ENCODE results near the gene RPL14.
"Not testable (repeated sequence)": the region's sequence is repeated elsewhere in the genome, so short reads cannot be mapped to it uniquely, and the experiment has no call there.

The RPL14 gene
- total RNA-seq: 790 to 893 (median 814) reads per million in 4 donors

DNA sequence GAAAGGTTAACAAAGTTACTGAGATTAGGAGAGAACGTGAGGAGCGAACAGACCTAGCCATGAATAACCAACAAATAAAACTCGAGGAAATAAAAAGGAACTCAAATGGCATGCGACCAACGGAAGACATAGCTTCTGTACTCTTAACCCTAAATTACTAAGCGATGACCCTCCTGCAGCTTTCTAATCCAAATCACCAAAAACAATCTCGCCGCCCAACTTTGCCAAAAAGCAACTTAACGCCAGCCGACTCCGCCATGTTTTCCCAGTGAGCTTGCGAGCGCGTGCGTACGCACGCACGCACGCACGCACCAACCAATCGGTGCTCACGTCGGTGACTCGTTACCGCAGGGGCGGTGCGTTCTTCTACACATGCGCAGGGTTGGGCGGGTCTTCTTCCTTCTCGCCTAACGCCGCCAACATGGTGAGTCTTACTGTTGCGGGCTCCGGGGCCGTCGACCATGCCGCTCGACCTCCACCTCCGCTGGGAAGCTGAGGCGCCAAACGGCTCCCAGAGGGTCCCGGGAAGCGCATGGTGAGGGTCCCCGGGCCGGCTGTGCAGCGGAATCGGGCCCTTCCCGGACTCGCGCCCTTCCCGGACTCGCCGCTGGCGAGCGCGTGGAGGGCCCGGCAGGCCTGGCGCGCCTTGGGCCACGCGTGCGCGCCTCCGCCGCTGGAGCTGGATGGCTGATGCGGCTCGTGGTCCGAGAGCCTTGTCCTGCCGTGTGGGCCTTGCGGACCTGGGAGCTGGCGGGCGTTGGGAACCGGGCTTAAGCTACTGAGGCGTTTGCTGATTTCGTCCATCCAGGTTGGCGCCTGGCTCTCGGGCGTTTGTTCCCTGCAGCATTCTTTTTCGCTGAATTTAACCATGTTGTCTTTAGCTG, at the start of gene RPL14:
TSS of gene RPL14 (plus strand) at position 400 of the 884 bp plus-strand sequence. CDS start at position 533, 133 bp downstream.
- DNase-seq: peak; percentile 89 to 96 (median 91)

DNA sequence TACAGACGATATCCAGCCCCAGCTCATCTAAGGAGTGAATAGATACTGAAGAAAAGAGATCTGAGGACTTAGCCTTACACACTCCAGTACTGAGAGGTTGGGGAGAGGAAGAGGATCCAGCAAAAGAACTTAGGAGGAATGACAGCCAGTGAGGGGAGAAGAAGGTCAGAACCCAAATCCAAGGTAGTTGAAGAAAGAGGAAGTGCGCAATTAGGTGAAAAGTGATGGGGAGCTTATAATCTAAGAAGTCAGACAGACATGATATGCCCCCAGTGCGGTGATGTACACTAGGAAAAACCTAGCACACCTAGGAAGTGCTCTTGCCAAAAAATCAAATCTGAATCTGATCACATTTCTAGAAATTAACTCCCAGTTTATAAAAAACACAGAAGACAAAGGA, 49.5 kb upstream of the RPL14 start:
- DNase-seq: no peak

DNA sequence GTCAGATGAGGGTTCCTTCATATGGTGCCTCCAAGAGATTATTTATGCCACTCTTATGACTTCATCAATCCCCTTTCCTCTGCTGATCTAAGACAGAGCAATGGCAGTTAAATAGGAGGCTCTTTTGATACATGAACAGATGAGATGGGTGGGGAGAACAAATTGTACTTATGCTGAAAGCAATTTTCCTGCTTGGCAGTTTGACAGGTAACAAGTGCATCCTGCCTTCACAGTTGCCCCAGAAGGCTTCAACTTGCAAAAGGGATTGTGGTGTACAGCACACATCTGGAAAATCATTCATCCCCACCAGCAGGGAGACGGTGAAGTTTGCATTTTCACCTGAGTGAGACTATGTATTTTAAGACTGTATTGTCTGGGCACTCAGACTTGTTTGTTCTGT, 42.9 kb upstream of the RPL14 start:
- DNase-seq: no peak

DNA sequence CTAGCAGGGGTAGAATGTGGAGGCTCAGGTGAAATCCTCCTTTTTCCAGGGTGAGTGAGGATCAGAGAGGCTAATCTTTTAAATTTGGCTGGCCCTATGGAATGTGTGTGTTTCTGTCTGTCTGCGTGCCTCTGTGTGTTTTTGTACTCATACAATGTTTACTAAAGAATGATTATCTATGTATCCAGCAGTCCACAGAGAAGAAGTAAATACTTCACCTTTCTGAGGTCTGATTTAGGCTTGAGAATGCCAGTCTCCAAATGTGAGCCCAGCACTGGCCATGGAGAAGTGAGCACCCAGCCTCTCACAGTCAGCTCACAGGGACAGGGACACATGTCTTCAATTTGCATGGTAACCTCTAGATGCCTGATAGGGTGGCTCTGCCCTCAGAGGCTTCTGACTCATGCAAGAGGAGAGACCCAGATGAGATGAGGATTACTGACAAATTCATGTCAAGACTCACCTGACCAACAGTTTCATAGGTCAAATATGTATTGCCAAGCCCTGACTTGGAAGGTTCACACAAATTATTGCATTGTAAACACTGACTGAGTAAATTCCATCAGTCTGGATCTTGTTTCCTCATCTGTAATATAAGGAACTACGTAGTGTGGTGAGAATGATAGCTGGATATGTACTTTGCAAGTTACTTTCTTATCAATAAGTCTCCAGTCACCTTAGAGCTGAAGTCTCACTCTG, 39.1 kb upstream of the RPL14 start:
- DNase-seq: no peak

DNA sequence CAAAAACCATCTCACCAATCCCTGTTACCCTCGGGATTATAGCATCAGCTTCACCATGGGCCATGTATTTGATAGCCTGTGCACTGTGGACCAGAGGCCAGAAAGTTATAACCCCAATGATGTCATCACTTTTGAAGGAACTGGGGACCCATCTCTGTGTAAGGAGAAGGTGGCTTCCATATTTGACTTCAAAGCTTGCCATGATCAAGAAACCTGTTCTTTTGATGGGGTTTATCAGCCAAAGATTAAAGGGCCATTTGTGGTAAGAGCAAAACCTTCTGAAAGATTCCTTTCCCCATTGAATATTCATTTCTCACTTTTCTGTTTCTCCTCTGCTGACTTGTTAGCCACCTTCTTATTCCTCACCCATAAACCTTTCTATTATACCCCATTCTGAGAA, 34.3 kb upstream of the RPL14 start:
- no peak for DNase-seq

DNA sequence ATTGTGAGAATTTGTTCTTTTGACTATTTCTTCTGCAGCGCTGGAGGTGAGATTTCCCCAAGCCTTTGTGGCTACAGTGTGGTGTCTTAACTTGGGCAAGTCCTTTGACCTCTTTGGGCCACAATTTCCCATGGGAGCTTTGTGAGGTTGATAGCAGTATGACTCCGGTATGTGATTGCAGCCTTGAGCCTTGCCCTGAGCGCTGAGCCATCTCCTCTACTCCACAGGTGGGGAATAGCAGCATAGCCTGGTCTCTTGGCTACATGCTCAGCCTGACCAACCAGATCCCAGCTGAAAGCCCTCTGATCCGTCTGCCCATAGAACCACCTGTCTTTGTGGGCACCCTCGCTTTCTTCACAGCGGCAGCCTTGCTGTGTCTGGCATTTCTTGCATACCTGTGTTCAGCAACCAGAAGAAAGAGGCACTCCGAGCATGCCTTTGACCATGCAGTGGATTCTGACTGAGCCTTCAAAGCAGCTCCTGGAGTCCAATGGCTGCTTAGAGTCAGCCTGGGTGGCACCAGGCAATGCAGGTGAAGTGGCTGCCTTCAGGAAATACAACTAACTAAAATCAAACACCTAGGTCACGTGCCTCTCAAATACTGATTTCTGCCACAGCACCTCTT, 30.0 kb upstream of the RPL14 start:
- no peak for DNase-seq

DNA sequence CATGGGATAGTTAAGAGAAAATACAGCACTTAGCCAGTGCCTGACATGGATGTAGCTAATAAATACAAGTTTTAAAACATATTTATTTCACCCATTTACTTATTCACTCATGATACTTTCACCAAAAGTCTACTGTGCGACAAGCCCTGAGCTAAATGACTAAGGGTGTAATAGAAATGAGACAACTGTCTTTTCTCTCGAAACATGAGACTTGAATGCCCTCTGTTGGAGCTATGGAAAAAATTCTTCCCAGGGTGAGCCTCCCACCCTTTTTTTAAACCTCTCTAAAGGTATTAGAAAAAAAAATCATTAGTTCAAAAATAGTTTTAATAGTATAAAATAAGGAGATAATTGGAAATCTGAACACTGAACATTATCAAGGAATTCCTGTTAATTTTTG, 24.3 kb upstream of the RPL14 start:
- no peak for DNase-seq

DNA sequence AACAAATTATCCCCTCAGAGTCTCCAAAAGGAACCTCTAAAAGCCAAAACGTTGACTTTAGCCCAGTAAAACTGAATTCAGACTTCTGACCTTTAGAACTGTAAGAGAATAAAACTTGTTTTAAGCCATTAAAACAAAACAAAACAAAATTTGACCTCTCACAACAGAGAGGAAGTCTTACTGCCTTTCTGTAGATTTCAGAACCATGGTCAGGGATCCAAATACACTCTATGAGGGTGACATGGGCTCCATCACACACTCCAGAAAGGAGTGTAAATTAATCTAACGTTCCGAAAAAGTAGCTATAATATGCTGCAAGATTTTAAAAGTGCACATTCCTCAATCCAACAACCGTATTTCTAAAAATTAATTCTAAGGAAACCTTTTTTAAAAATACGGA, 19.2 kb upstream of the RPL14 start:
- no peak for DNase-seq

DNA sequence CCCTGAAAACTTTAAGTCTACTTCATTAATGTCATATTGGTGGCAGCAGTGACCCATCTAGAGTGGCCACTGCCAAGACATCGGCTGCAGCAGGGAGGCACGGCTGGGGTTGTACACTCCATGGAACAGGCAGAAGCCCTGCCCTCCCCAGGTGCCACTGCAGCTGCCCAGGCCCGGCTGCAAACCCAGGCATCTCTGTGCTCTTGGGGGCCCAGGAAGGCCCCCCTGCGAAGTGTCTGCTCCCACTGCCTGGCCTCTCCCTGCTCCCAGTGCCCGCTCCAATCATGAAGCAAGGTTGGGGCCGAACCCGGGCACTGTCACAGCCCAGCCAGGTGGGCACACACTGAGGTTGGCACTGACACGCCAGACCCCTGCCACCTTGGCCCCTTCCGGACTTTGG, 12.1 kb upstream of the RPL14 start:
- no peak for DNase-seq

DNA sequence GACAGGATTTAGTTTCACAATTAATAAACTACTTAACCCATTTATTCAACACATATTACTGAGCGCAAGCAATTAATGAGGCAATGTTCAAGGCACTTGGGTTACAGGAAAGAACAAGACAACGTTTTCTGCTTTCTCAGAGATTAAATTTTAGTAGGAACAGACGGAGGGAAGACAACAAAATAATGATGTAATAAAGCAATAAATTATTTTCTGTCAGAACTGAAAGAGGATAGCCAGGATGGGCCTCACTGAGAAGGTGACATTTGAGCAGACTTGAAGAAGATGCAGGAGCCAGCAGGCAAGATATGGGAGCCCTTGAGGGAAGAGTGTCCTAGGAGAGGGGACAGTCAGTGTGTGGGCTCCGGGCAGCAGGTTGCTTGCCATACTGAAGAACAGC, 11.3 kb upstream of the RPL14 start:
- no peak for DNase-seq

DNA sequence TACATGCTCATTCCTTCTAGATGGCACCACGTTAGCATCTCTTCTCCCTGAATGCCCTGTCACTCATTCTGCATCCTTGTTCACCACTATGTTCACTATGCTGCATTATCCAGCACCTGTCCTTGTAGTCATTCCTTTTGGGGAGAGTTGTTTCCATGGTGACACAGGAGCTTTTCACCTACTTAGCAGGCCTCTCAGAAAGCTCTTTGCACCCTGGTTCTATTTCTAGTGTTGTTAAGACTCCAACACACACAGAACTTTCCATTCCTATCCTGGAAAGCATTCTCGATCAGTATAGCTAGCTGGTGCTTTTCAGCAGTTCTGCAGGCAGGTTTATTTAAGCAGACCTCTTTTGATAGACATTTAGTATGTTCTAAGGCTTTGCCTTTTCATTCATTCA, 6.7 kb upstream of the RPL14 start:
- no peak for DNase-seq

DNA sequence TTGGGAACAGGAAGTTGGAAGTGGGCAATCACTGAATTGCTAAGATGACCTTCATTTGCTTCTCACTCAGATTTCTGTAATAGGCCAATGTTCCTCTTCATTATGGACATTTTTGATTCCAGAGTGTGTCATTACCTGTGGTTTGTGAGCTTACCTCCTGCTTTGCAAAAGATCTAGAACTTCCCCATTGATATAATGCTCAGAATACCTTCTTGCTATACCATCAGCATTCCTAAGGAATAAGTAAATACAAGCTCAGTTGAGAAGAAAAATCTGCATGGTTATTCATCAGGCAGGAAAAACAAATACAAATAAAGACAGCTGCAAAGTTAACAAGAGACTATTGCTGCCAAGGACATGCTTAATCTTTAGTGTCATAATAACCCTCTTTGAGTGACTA, 5.6 kb upstream of the RPL14 start:
- DNase-seq: no peak

DNA sequence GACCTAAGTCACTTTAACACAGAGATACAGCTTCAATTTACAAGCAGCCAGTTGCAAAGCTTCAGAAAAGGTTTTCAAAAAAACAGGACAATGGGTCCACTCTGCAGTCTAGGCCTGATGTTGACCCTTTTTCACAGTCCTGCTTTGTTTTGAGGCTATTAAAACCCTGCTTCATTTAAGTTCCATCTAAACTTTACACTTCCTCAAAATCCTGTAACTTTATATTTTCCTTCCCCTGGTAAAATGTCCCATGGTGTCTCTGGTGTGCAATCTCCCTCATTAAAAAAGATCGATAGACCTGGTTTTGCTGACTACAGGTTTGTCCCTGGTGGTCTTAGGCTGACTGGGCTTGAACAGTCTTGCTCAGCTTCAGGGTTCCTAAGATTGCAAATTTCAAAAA, 5.1 kb upstream of the RPL14 start:
- DNase-seq: no peak

DNA sequence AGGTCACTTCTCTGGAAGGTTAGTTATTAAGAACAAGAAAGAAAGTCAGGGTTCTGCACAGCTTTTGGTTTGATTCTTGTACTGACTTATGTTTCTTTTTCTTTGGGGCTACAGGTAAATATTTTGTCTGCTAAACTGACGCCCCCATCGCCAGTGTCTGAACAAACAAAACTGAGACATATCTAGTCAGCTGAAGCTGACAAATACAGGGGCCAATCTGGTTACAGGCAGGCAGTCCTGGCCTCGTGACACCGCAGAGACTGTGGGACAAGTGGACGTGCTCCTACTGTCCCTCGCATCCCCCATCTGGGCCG, 4.6 kb upstream of the RPL14 start:
- DNase-seq: no peak

DNA sequence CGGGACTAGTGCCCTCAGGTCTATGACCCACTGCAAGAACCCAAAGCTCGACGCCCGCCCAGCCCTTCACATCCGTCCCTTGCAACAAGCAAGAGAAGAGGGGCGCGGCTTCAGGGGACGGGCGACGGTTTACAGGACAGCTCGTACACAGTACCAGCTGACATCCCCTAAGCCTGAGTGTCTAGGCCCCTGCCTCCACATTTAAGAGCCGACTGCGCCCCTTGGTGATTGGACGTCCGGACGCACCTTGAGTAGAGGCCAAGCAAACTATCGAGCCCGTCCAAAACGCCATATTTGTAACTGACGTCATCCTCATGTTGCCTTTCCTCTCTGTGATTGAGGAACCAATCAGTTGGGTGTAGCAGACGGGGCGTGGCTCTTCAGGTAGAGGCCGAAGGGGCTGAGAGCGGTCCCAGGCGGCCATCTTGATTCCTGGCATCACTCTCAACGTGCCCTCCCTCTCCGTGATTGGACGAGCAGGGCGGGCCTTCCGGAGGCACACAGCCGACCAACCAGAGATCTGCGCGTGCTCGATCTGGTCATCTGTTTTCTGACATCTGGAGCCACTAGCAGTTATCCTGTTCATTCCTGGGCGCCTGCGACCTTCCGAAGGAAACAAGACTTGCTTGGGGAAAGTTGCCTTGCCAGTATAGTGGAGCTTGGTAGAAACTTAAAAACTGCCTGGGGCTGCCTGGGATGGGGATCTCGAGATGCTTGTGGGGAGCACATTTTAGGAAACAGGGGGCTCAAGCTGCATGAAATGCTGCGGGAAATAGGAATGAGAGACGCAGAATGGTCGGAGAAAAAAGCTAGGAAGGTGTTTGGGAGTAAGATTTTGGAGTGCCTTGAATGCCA, 4.0 kb upstream of the RPL14 start:
- DNase-seq: peak; percentile 93 to 99 (median 94)

DNA sequence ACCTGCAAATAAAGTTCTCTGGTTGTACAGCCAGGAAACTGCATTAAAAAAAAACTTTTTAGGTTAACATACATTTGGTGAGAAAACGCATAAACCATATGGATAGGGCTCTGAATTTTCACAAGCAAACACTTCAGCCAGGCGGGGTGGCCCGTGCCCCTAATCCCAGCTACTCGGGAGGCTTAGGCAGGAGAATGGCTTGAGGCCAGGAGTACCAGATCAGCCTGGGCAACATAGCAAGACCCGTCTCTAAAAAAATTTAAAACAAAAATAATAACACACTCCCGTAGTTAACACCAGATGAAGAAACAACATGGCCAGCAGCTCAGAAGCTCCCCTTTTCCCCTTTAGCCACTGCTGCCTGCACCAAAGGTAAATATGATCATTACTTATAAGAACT, 3.2 kb upstream of the RPL14 start:
- no peak for DNase-seq

DNA sequence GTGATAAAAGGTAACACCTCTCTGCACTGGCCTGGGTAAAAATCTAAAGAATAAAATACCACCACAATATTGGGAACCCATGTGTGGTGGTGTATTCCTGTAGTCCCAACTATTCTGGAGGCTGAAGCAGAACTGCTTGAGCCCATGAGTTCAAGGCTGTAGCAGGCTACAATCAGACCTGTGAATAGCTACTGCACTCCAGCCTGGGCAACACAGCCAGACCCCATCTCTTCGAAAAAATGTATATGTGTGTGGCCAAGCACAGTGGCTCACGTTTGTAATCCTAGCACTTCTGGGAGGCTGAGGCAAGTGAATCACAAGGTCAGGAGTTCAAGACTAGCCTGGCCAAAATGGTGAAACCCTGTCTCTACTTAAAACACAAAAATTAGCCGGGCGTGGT, 1.8 kb upstream of the RPL14 start:
- DNase-seq: no peak

DNA sequence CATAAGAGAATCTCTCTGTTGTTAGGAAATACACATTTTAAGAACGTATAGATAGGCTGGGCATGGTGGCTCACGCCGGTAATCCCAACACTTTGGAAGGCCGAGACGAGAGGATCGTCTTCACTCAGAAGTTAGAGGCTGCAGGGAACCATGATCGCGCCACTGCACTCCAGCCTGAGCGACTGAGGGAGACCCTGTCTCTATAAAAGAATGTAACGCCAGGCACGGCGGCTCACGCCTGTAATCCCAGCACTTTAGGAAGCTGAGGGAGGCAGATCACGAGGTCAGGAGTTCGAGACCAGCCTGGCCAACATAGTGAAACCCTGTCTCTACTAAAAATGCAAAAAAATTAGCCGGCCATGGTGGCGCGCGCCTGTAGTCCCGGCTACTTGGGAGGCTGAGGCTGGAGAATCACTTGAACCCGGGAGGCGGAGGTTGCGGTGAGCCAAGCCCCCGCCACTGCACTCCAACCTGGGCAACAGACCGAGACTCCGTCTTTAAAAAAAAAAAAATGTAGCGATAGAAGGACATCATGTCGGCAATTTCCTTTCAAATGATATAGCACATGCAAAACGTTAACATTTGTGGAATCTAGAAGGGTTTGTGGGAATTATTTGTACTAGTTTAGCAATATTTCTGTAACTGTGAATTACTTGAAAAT, 730 bp upstream of the RPL14 start:
- DNase-seq: no peak

DNA sequence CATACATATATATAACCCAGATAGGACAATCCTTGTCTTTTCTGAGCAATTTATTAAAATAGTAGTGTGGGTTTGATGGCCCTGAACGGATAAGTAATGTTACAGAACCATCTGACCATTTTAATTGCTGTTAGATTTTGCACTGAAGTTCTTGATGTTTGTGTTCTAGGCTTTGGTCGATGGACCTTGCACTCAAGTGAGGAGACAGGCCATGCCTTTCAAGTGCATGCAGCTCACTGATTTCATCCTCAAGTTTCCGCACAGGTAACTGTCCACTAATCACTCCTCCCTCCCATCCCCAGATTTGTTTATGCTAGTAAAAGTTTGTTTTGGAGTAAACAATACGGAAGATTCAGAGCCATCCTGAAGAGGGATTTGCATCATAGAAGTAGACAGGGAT, 1.3 kb downstream of the RPL14 start:
- no peak for DNase-seq

DNA sequence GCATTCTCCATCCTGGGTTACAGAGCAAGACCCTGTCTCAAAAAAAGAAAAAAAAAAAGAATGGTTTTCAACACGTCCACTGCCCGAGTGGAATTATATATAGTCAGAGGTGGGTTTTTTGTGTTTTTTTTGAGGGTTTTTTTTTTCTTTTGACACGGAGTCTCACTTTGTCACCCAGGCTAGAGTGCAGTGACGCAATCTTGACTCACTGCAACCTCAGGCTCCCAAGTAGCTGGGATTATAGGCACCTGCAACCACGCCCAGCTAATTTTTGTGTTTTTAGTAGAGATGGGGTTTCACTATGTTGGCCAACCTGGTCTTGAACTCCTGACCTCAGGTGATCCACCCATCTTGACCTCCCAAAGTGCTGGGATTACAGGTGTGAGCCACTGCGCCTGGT, 3.3 kb downstream of the RPL14 start:
- DNase-seq: not testable (repeated sequence)

DNA sequence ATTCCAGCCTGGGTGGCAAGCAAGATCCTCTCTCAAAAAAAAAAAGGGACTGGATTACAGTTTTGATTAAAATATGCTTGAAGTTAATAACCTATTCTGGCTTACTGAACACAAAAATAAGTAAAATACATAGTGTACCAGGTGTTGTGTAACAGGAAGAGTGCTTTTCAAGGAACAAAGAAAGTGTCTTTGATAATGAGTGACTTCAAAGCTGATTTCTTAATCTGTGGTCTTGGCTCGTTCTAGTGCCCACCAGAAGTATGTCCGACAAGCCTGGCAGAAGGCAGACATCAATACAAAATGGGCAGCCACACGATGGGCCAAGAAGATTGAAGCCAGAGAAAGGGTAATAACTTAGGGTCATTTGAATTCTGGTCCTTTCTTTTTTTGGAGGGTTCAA, 4.0 kb downstream of the RPL14 start:
- DNase-seq: no peak

DNA sequence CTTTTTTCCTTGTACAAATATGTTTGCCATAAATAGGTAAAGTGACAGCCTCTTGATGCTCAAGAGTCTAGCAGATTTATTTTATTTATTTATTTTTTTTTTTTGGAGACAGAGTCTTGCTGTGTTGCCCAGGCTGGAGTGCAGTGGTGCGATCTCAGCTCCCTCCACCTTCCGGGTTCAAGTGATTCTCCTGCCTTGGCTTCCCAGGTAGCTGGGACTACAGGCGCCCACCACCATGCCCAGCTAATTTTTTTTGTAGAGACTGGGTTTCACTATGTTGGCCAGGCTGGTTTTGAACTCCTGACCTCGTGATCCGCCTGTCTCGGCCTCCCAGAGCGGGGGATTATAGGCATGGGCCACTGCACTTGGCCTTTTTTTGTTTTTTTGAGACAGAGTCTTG, 5.7 kb downstream of the RPL14 start:
- DNase-seq: not testable (repeated sequence)
